ENCODE results near the gene KCNMA1. TPM values are rescaled to one million over a fixed set of nuclear protein-coding genes. Genes with fewer than 3 reads are reported as not detected.

The KCNMA1 gene
- total and polyA plus RNA-seq, 2 donors (not counting 1 experiment from before 2014, with no cell fraction given) = 0.82 to 3.1 TPM

DNA sequence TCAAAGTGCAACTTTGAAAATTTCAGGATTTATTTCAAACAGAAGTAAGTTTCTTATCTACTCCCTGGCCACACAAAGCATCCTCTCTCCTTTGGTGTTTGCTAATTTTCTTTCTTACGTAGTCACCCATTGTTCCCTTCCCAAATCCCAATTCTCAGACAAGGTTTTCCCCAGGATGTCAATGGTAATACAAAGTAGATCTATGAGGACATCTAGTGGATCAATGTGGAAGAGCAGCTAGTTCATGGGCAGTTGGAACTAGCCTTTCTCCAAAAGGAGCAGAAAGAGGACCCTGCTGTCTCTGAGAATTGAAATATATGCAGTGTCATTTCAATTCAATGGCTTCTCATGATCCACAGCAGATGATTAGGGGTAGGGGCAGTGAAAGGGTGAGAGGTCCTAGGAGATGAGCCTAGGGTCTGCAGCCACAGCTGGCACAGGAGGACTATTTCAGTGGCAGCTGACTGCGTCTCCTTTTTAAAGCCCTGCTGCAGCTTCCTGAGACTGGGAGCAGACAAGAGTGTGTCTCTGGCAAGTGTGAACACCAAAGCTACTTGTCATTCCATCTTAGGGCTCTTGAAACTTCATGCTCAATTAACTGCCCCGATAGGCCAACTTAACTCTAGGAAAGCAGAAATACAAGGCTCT is 632.6 kb downstream of the KCNMA1 start:
- ChIA-PET POLR2A (no interaction called here), CTCF (interaction anchor here (0.7 to 2.5 kb wide), 9 partner anchors 9 to 34 kb away, joined by 3 to 15 read pairs (median 3); no protein-coding TSS in a partner anchor)
- no peak overlapping the region for H3K9ac ChIP-seq (ENCODE audit: low read length)
- Mint-ChIP-seq H3K4me3 (no peak overlapping the region), H3K27ac (no peak overlapping the region), H3K4me1 (peaks cover 16% of the 10 kb centered on the region), H3K27me3 (no peaks in the 10 kb centered on the region), H3K9me3 (ENCODE audit: insufficient read depth) (peaks cover 2% of the 10 kb centered on the region)
- no peak overlapping the region for H3K27ac ChIP-seq (ENCODE audit: low read length in 2 of 2)
- no peaks in the 10 kb centered on the region for H3K27me3 ChIP-seq (replicated peaks in 1 of 4; ENCODE audit: control extremely low read depth in 1 of 4, control insufficient read depth in 3 of 4, insufficient read depth in 4 of 4, low read length in 3 of 4)
- no peaks in the 10 kb centered on the region for H3K36me3 ChIP-seq (replicated peaks in 1 of 2; ENCODE audit: control extremely low read depth in 1 of 2, control insufficient read depth in 1 of 2, extremely low read depth in 1 of 2, insufficient read depth in 2 of 2, low read length in 1 of 2)
- no peaks in the 10 kb centered on the region for H3K9me3 ChIP-seq (ENCODE audit: control extremely low read depth in 1 of 3, control insufficient read depth in 2 of 3, insufficient read depth in 1 of 3, low read length in 2 of 3)
- no peaks in the 10 kb centered on the region for H4K20me1 ChIP-seq (ENCODE audit: control insufficient read depth, insufficient read depth, low read length, poor library complexity, severe bottlenecking)
- ATAC-seq (ENCODE audit: low read depth) (no peak), DNase-seq (peak; percentile 21)
- 100% methylated on average over 1 of the region's 3 CpGs for WGBS (ENCODE audit: insufficient coverage)
- H2AFZ ChIP-seq (ENCODE audit: insufficient read depth, low read depth, low read length, poor library complexity, severe bottlenecking) = no peak overlapping the region
- H3K4me3 ChIP-seq (ENCODE audit: control extremely low read depth in 1 of 5, extremely low read depth in 1 of 5, insufficient read depth in 1 of 5, low read depth in 2 of 5, low read length in 4 of 5) = no peak overlapping the region
- peaks cover 2 to 18% of the 10 kb centered on the region in 2 donors for H3K4me1 ChIP-seq (ENCODE audit: control insufficient read depth in 2 of 2, insufficient read depth in 2 of 2, low read length in 2 of 2)
- TF ChIP-seq, protein P1, sequence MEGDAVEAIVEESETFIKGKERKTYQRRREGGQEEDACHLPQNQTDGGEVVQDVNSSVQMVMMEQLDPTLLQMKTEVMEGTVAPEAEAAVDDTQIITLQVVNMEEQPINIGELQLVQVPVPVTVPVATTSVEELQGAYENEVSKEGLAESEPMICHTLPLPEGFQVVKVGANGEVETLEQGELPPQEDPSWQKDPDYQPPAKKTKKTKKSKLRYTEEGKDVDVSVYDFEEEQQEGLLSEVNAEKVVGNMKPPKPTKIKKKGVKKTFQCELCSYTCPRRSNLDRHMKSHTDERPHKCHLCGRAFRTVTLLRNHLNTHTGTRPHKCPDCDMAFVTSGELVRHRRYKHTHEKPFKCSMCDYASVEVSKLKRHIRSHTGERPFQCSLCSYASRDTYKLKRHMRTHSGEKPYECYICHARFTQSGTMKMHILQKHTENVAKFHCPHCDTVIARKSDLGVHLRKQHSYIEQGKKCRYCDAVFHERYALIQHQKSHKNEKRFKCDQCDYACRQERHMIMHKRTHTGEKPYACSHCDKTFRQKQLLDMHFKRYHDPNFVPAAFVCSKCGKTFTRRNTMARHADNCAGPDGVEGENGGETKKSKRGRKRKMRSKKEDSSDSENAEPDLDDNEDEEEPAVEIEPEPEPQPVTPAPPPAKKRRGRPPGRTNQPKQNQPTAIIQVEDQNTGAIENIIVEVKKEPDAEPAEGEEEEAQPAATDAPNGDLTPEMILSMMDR (IDR thresholded peaks at IDR 0.05) = peak; percentile 75
- no peak for TF ChIP-seq EZH2 (IDR thresholded peaks at IDR 0.05; ENCODE audit: borderline replicate concordance, insufficient read depth, low read depth, low read length, poor library complexity, severe bottlenecking)
- no peaks in the 10 kb centered on the region for H3K79me2 ChIP-seq (ENCODE audit: control insufficient read depth, insufficient read depth, low read length)
- no peak overlapping the region for H3K4me2 ChIP-seq (replicated peaks; ENCODE audit: low read depth, low read length, poor library complexity, severe bottlenecking)
- intact Hi-C loops (cut with micrococcal nuclease) = no loop called here

DNA sequence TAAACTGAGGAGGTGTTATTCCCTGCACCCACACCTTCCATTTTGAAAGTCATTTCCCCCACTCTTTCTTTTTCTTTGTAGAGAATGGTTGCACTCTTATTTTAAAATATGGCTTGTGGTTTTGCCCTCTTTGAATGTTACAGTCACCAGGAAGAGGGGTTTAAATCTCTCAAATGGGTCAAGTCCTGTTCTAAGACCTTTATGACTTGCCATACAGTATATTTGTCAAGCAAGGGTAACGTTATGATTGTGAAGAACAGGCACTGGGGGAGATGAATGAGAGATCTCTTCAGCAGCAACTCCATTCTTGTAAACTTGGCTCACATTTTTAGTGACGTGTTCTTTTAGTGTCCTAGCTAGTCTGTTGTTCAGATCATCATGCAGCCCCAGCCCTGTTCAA is 634.7 kb downstream of the KCNMA1 start:
- CTCF ChIA-PET = no interaction called here
- Histone ChIP-seq H3K9me3 (ENCODE audit: control extremely low read depth in 1 of 3, control insufficient read depth in 2 of 3, insufficient read depth in 1 of 3, low read length in 2 of 3) (peaks cover 0 to 3% (median 0%) of the 10 kb centered on the region in 3 donors), H3K79me2 (ENCODE audit: control insufficient read depth, insufficient read depth, low read length) (no peaks in the 10 kb centered on the region), H4K20me1 (ENCODE audit: control insufficient read depth, insufficient read depth, low read length, poor library complexity, severe bottlenecking) (no peaks in the 10 kb centered on the region), H3K27ac (ENCODE audit: low read length in 2 of 2) (no peak overlapping the region), H3K27me3 (replicated peaks in 1 of 4; ENCODE audit: control extremely low read depth in 1 of 4, control insufficient read depth in 3 of 4, insufficient read depth in 4 of 4, low read length in 3 of 4) (no peaks in the 10 kb centered on the region), H3K4me2 (replicated peaks; ENCODE audit: low read depth, low read length, poor library complexity, severe bottlenecking) (no peak overlapping the region), H3K9ac (ENCODE audit: low read length) (no peak overlapping the region), H2AFZ (ENCODE audit: insufficient read depth, low read depth, low read length, poor library complexity, severe bottlenecking) (no peak overlapping the region), H3K4me1 (ENCODE audit: control insufficient read depth in 2 of 2, insufficient read depth in 2 of 2, low read length in 2 of 2) (peaks cover 0 to 1% of the 10 kb centered on the region in 2 donors), H3K36me3 (replicated peaks in 1 of 2; ENCODE audit: control extremely low read depth in 1 of 2, control insufficient read depth in 1 of 2, extremely low read depth in 1 of 2, insufficient read depth in 2 of 2, low read length in 1 of 2) (no peaks in the 10 kb centered on the region), H3K4me3 (ENCODE audit: control extremely low read depth in 1 of 5, extremely low read depth in 1 of 5, insufficient read depth in 1 of 5, low read depth in 2 of 5, low read length in 4 of 5) (no peak overlapping the region)
- intact Hi-C loops (cut with micrococcal nuclease) = no loop called here
- DNase-seq (no peak), ATAC-seq (ENCODE audit: low read depth) (no peak)
- H3K27ac Mint-ChIP-seq = no peak overlapping the region
- peaks cover 2% of the 10 kb centered on the region for H3K4me1 Mint-ChIP-seq
- POLR2A ChIA-PET = no interaction called here
- TF ChIP-seq, protein P1 (IDR thresholded peaks at IDR 0.05) = no peak
- TF ChIP-seq EZH2 (IDR thresholded peaks at IDR 0.05; ENCODE audit: borderline replicate concordance, insufficient read depth, low read depth, low read length, poor library complexity, severe bottlenecking) = no peak
- WGBS (ENCODE audit: insufficient coverage) = no CpG with 5 or more reads among the region's 2 CpGs
- H3K27me3 Mint-ChIP-seq = no peaks in the 10 kb centered on the region
- H3K9me3 Mint-ChIP-seq (ENCODE audit: insufficient read depth) = peaks cover 2% of the 10 kb centered on the region
- H3K4me3 Mint-ChIP-seq = no peak overlapping the region

Measured in B cell (primary cell).